Neural crest cell (in vitro differentiated cells): Measurements from ENCODE around the gene PVALEF. TPM values are rescaled to one million over a fixed set of nuclear protein-coding genes. Genes with fewer than 3 reads are reported as not detected.

Source experiments
- DNase-seq: peaks from one replicate; pipeline ENCODE4 v3.0.0; 2021; ENCODE audit warnings: low read depth, mixed read lengths, low spot score
- H3K27ac Mint-ChIP-seq: one replicate; pipeline ENCODE4 v1.8.0; 2021; ENCODE audit warnings: mild to moderate bottlenecking, mixed read lengths; ENCODE audit not compliant: unreplicated experiment
- H3K27me3 Mint-ChIP-seq: 2 replicates; pipeline ENCODE4 v1.8.0; 2021; ENCODE audit warnings: low read depth, mild to moderate bottlenecking, mixed read lengths
- H3K36me3 Mint-ChIP-seq: 2 replicates; pipeline ENCODE4 v1.8.0; 2021; ENCODE audit warnings: low read depth, mild to moderate bottlenecking, mixed read lengths
- H3K4me1 Mint-ChIP-seq: 2 replicates; pipeline ENCODE4 v1.8.0; 2021; ENCODE audit warnings: mixed read lengths
- H3K4me3 Mint-ChIP-seq: one replicate; pipeline ENCODE4 v1.8.0; 2021; ENCODE audit warnings: mild to moderate bottlenecking, mixed read lengths
- H3K9me3 Mint-ChIP-seq: 2 replicates; pipeline ENCODE4 v1.8.0; 2021; ENCODE audit warnings: mixed read lengths
- total RNA-seq: library from RNA; stranded (reverse); gene quantifications from 2 replicates; pipeline ENCODE4 v1.2.1, GENCODE V29; 2021
- TF ChIP-seq, protein P1 (sequence below): fragments of 200-600 bp; sonication (generic); conservative IDR thresholded peaks from 2 replicates; pipeline ENCODE4 v1.5.0; 2021; ENCODE audit warnings: antibody characterized with exemption, mild to moderate bottlenecking

PVALEF gene
- total RNA-seq, 1 donor from 2014 or later = not detected

GRCh38 chr17:81194941-81195901, 29.9 kb downstream of the PVALEF start:
- Mint-ChIP-seq H3K36me3 (no peaks in the 10 kb centered on the region), H3K27me3 (no peaks in the 10 kb centered on the region), H3K4me3 (no peak overlapping the region), H3K9me3 (no peaks in the 10 kb centered on the region), H3K27ac (no peak overlapping the region), H3K4me1 (no peaks in the 10 kb centered on the region)
- TF ChIP-seq, protein P1, sequence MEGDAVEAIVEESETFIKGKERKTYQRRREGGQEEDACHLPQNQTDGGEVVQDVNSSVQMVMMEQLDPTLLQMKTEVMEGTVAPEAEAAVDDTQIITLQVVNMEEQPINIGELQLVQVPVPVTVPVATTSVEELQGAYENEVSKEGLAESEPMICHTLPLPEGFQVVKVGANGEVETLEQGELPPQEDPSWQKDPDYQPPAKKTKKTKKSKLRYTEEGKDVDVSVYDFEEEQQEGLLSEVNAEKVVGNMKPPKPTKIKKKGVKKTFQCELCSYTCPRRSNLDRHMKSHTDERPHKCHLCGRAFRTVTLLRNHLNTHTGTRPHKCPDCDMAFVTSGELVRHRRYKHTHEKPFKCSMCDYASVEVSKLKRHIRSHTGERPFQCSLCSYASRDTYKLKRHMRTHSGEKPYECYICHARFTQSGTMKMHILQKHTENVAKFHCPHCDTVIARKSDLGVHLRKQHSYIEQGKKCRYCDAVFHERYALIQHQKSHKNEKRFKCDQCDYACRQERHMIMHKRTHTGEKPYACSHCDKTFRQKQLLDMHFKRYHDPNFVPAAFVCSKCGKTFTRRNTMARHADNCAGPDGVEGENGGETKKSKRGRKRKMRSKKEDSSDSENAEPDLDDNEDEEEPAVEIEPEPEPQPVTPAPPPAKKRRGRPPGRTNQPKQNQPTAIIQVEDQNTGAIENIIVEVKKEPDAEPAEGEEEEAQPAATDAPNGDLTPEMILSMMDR = no peak
- no peak for DNase-seq

GRCh38 chr17:81195941-81196495, 30.7 kb downstream of the PVALEF start:
- H3K27ac Mint-ChIP-seq = no peak overlapping the region
- TF ChIP-seq, protein P1 = no peak
- no peak for DNase-seq
- no peaks in the 10 kb centered on the region for H3K36me3 Mint-ChIP-seq
- H3K27me3 Mint-ChIP-seq = no peaks in the 10 kb centered on the region
- H3K4me1 Mint-ChIP-seq = peaks cover 4% of the 10 kb centered on the region
- H3K4me3 Mint-ChIP-seq = no peak overlapping the region
- H3K9me3 Mint-ChIP-seq = no peaks in the 10 kb centered on the region

DNA sequence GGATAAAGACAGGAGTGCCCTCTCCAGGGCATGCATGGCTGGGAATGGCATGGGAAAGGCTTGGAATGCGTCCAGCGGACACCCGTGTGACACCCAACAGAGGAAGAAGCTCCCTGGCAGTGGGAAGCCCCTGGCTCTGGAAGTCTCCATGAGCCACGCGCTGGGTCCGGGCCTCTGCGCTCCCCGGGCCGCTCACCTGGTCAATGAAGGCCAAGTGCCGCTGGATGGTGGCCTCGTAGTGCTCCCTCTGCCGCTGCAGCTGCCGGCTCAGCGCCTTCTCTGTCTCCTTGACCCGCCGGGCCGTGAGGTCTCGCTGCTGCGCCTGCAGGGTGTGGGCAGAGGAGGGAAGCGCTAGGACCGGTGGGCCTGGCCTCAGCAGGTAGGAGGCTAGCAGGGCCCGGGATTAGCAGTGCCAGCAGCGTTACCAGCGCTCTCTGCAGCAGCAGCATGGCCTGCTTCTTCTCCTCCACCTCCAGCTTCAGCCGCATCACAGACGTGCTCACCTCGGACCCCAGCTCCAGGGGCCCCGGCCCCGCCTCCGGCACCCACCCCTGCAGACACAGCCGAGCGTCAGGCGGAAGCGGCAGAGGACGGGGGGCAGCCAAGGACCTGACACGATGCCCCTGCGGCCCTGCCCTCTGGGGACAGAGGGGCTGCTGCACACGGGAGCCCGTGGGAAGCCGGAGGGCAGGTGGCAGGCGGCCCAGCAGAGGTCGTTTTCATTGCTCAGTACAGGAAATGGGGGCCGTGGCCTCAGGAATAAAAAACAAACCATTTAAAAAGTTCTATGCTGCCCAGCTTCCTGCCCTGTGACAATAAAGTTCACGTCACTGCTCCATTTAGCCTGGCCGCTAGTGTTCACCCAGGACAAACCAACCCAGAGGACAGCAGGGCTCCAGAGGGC, 31.4 kb downstream of the PVALEF start:
- H3K9me3 Mint-ChIP-seq = no peaks in the 10 kb centered on the region
- H3K4me3 Mint-ChIP-seq = no peak overlapping the region
- H3K27me3 Mint-ChIP-seq = no peaks in the 10 kb centered on the region
- TF ChIP-seq, protein P1 = no peak
- peaks cover 4% of the 10 kb centered on the region for H3K4me1 Mint-ChIP-seq
- H3K27ac Mint-ChIP-seq = no peak overlapping the region
- DNase-seq = no peak
- H3K36me3 Mint-ChIP-seq = no peaks in the 10 kb centered on the region

GRCh38 chr17:81197409-81197795, 32.1 kb downstream of the PVALEF start:
- H3K27me3 Mint-ChIP-seq = no peaks in the 10 kb centered on the region
- H3K9me3 Mint-ChIP-seq = no peaks in the 10 kb centered on the region
- H3K4me1 Mint-ChIP-seq = peaks cover 4% of the 10 kb centered on the region
- H3K36me3 Mint-ChIP-seq = no peaks in the 10 kb centered on the region
- no peak for DNase-seq
- no peak overlapping the region for H3K4me3 Mint-ChIP-seq
- TF ChIP-seq, protein P1 = no peak
- H3K27ac Mint-ChIP-seq = no peak overlapping the region

DNA sequence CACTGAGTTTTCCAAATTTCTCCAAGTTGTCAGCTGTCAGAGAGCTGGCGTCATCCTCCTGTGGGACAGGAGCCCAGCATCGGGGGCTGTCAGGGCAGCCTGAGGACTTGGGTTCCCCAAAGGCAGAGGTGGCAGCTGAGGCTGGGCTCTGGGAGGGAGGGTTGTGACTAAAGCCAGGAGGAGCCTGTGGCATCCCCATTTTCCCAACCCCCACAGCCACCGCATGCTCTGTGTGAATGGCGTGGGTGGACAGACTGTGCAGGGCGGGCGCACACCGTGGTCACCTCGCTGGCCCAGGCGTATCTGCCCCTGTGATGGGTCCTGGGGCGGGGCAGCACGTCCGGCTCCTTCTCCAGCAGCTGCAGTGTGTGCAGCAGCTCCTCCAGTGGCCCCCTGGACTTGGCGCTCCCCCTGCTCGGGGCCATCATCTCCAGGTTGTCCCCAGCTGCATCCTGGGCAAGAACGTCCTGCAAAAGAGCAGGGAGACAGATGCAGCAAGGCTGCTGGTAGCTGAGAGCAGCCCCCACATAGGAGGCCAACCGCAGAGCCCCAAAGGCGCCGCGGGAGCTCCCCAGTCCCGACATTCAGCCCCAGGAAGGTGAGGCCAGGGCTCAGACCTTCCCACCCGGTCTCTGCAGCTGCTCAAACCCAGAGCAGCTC, 32.7 kb downstream of the PVALEF start:
- no peak overlapping the region for H3K4me3 Mint-ChIP-seq
- no peak overlapping the region for H3K27ac Mint-ChIP-seq
- no peaks in the 10 kb centered on the region for H3K36me3 Mint-ChIP-seq
- H3K27me3 Mint-ChIP-seq = no peaks in the 10 kb centered on the region
- TF ChIP-seq, protein P1 = no peak
- H3K4me1 Mint-ChIP-seq = peaks cover 4% of the 10 kb centered on the region
- no peaks in the 10 kb centered on the region for H3K9me3 Mint-ChIP-seq
- no peak for DNase-seq
